Measurements from ENCODE around the gene ZFP92.

Gene ZFP92

GRCh38 chrX:153409414-153410101 is 1.7 kb upstream of the ZFP92 start:
- DNase-seq: no peak

- no peak for DNase-seq
Observed at GRCh38 chrX:153410373-153410772, 899 bp upstream of the ZFP92 start.

GRCh38 chrX:153410888-153411254 is 401 bp upstream of the ZFP92 start:
- no peak for DNase-seq

- DNase-seq: no peak
Observed at GRCh38 chrX:153411988-153412574, 809 bp downstream of the ZFP92 start.

- DNase-seq: no peak
Observed at GRCh38 chrX:153412746-153413720, 1.8 kb downstream of the ZFP92 start.

GRCh38 chrX:153413731-153414130 is 2.5 kb downstream of the ZFP92 start:
- no peak for DNase-seq

- DNase-seq: no peak
Observed at GRCh38 chrX:153414856-153415510, 3.7 kb downstream of the ZFP92 start.

- no peak for DNase-seq
Observed at GRCh38 chrX:153416781-153417450, 5.6 kb downstream of the ZFP92 start.

GRCh38 chrX:153417637-153418036 is 6.4 kb downstream of the ZFP92 start:
- DNase-seq: no peak

GRCh38 chrX:153420851-153421599 is 9.8 kb downstream of the ZFP92 start:
- no peak for DNase-seq

GRCh38 chrX:153421856-153422255 is 10.6 kb downstream of the ZFP92 start:
- DNase-seq: no peak

- no peak for DNase-seq
Observed at GRCh38 chrX:153423652-153424051, 12.4 kb downstream of the ZFP92 start.

- DNase-seq: no peak
Observed at GRCh38 chrX:153426204-153426603, 14.9 kb downstream of the ZFP92 start.

- DNase-seq: no peak
Observed at GRCh38 chrX:153430796-153431195, 19.5 kb downstream of the ZFP92 start.

GRCh38 chrX:153433161-153433680 is 21.9 kb downstream of the ZFP92 start:
- no peak for DNase-seq

GRCh38 chrX:153433781-153434285 is 22.6 kb downstream of the ZFP92 start:
- no peak for DNase-seq

GRCh38 chrX:153434801-153435200 is 23.5 kb downstream of the ZFP92 start:
- DNase-seq: no peak

GRCh38 chrX:153435845-153436244 is 24.6 kb downstream of the ZFP92 start:
- no peak for DNase-seq

GRCh38 chrX:153438532-153438931 is 27.3 kb downstream of the ZFP92 start:
- no peak for DNase-seq

GRCh38 chrX:153439977-153440376 is 28.7 kb downstream of the ZFP92 start:
- DNase-seq: no peak

- DNase-seq: no peak
Observed at GRCh38 chrX:153440556-153441135, 29.4 kb downstream of the ZFP92 start.
